ENCODE results near the gene ANKAR.

ANKAR gene

GRCh38 chr2:189674374-189675112, at the start of gene ANKAR:
TSS of gene ANKAR (plus strand) at chr2:189674670. CDS start at chr2:189676491, 1,821 bp downstream.
- TF ChIP-seq GATA2 (IDR thresholded peaks at IDR 0.05; ENCODE audit: low read depth, low read length) (no peak), GATA3 (IDR thresholded peaks at IDR 0.05; ENCODE audit: low read depth, low read length) (no peak)

GRCh38 chr2:189625636-189626035, 48.8 kb upstream of the ANKAR start:
- TF ChIP-seq GATA2 (IDR thresholded peaks at IDR 0.05; ENCODE audit: low read depth, low read length) (no peak), GATA3 (IDR thresholded peaks at IDR 0.05; ENCODE audit: low read depth, low read length) (no peak)

GRCh38 chr2:189627789-189628188, 46.7 kb upstream of the ANKAR start:
- TF ChIP-seq GATA3 (IDR thresholded peaks at IDR 0.05; ENCODE audit: low read depth, low read length) = no peak
- no peak for TF ChIP-seq GATA2 (IDR thresholded peaks at IDR 0.05; ENCODE audit: low read depth, low read length)

GRCh38 chr2:189628817-189629530, 45.5 kb upstream of the ANKAR start:
- no peak for TF ChIP-seq GATA3 (IDR thresholded peaks at IDR 0.05; ENCODE audit: low read depth, low read length)
- TF ChIP-seq GATA2 (IDR thresholded peaks at IDR 0.05; ENCODE audit: low read depth, low read length) = no peak

- TF ChIP-seq GATA3 (IDR thresholded peaks at IDR 0.05; ENCODE audit: low read depth, low read length) = no peak
Measured at GRCh38 chr2:189629531-189630453, 44.7 kb upstream of the ANKAR start.

GRCh38 chr2:189631849-189632248, 42.6 kb upstream of the ANKAR start:
- TF ChIP-seq GATA2 (IDR thresholded peaks at IDR 0.05; ENCODE audit: low read depth, low read length) (no peak), GATA3 (IDR thresholded peaks at IDR 0.05; ENCODE audit: low read depth, low read length) (no peak)

- TF ChIP-seq GATA2 (IDR thresholded peaks at IDR 0.05; ENCODE audit: low read depth, low read length) = no peak
- TF ChIP-seq GATA3 (IDR thresholded peaks at IDR 0.05; ENCODE audit: low read depth, low read length) = no peak
Measured at GRCh38 chr2:189633392-189633811, 41.1 kb upstream of the ANKAR start.

- TF ChIP-seq GATA3 (IDR thresholded peaks at IDR 0.05; ENCODE audit: low read depth, low read length) = no peak
- TF ChIP-seq GATA2 (IDR thresholded peaks at IDR 0.05; ENCODE audit: low read depth, low read length) = no peak
Measured at GRCh38 chr2:189635353-189635752, 39.1 kb upstream of the ANKAR start.

- TF ChIP-seq GATA3 (IDR thresholded peaks at IDR 0.05; ENCODE audit: low read depth, low read length) (no peak), GATA2 (IDR thresholded peaks at IDR 0.05; ENCODE audit: low read depth, low read length) (no peak)
Measured at GRCh38 chr2:189638301-189639006, 36.0 kb upstream of the ANKAR start.

- TF ChIP-seq GATA3 (IDR thresholded peaks at IDR 0.05; ENCODE audit: low read depth, low read length) (no peak), GATA2 (IDR thresholded peaks at IDR 0.05; ENCODE audit: low read depth, low read length) (no peak)
Measured at GRCh38 chr2:189639007-189639609, 35.4 kb upstream of the ANKAR start.

GRCh38 chr2:189641002-189641401, 33.5 kb upstream of the ANKAR start:
- TF ChIP-seq GATA3 (IDR thresholded peaks at IDR 0.05; ENCODE audit: low read depth, low read length) = no peak
- no peak for TF ChIP-seq GATA2 (IDR thresholded peaks at IDR 0.05; ENCODE audit: low read depth, low read length)

- no peak for TF ChIP-seq GATA3 (IDR thresholded peaks at IDR 0.05; ENCODE audit: low read depth, low read length)
- no peak for TF ChIP-seq GATA2 (IDR thresholded peaks at IDR 0.05; ENCODE audit: low read depth, low read length)
Measured at GRCh38 chr2:189641590-189641989, 32.9 kb upstream of the ANKAR start.

GRCh38 chr2:189646521-189646920, 27.9 kb upstream of the ANKAR start:
- TF ChIP-seq GATA3 (IDR thresholded peaks at IDR 0.05; ENCODE audit: low read depth, low read length) = no peak
- TF ChIP-seq GATA2 (IDR thresholded peaks at IDR 0.05; ENCODE audit: low read depth, low read length) = no peak

Measured in SH-SY5Y (cell line).